ENCODE data around the gene TAF12.
"Not testable (repeated sequence)": the region's sequence is repeated elsewhere in the genome, so short reads cannot be mapped to it uniquely, and the experiment has no call there.

The TAF12 gene, protein sequence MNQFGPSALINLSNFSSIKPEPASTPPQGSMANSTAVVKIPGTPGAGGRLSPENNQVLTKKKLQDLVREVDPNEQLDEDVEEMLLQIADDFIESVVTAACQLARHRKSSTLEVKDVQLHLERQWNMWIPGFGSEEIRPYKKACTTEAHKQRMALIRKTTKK
- total RNA-seq: 13.4 to 31.3 (median 19.5) reads per million in 4 donors

DNA sequence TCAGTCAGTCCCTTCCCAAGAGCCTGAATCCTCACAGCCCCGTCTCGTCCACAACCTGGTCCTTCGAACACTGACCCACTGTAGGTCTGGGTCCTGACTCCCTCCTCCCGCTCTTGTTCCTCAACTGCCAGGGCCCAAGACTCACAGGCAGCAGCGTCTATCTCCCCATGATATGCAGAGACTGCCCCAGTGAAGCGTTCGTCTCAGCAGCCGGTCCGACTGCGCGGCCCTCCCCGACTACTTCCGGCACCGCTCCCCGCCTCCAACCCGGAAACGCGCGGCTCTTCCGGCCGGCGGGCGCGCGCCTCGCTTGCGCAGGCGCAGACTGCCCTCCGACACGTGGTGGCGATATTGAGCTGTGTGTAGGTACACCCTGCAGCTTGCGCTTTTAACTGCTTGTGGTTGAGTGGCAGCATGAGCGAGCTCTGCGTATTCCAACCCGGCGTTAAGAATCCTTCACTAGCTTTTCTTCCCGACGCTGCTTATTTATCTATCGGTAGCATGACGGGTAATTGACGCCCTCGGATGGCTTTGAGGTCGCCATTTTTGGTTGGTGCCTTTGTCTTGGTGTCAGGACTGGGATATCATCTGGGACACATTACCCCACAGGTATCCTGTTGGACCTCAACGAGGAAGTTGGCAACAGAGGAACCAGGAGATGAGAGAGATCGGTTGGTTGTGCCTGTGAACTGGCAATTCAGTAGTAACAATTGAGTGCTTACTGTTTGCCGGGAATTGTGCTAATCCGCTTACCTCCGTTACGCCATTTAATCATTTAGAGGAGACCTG, at the start of gene TAF12:
TAF12 (minus strand) TSS at position 221 of the 789 bp plus-strand sequence. CDS start 20,986 bp downstream, outside the sequence.
- DNase-seq: peak; percentile 82 to 98 (median 88)

DNA sequence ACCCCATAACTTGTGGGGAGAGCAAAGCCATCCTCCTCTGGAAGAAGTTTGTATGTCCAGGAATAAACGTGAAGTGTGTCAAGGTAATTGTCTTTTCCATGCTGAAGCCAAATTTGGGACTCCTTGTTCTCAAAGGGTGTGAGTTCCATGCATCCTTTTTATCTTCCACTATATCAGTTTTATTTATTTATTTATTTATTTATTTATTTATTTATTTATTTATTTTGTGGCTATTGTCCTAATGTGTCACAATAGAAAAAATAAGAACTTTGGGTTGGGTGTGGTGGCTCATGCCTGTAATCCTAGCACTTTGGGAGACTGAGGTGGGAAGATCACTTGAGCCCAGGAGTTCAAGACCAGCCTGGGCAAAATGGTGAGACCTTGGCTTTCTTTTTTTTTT, 48.8 kb upstream of the TAF12 start:
- DNase-seq: not testable (repeated sequence)

DNA sequence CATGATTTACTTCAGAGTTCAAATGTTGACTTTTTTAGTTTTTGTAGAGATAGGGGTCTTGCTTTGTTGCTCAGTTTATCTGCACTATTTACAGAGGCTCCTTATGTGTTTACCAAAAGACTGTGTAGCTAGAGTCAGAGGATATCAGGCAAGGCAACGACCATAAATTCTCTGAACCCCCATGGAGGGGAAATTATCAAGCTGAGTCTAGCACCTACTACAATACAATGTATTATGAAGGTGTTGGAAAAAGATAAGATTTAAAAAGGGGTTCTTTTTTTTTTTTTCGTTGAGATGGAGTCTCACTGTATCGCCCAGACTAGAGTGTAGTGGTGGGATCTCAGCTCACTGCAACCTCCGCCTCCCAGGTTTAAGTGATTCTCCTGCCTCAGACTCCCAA, 42.1 kb upstream of the TAF12 start:
- DNase-seq: no peak

DNA sequence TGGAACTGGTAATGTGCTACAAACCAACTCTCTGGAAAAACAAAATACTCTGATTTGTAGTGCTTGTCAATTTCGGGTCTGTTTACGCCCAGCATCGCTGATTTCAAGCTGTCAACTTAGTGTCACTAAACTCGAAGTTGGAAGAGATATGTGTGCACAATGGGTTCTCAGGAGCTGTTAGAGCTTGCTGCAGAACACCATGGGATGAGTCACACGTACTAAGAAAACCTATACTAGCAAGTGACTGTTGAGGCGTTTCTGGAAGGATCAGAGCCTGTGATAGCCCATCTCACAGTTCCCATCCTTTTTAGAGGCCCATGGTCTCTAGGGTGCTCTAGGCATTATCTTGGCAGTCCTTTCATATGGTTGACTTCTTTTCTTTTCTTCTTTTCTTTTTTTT, 40.0 kb upstream of the TAF12 start:
- DNase-seq: no peak

DNA sequence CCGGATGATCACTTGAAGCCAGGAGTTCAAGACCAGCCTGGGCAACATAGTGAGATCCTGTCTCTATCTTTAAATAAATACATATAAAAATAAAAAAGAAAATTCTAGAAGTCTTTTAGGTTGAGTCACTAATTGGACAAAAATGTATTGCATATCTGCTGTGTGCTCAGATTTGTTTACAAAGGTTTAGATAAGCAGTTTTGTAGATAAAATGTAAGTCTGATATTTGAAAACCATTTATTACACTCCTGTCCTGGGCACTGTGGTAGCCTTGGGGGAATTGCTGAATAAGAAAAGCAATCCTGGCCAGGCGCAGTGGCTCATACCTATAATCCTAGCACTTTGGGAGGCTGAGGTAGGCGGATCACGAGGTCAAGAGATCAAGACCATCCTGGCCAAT, 37.3 kb upstream of the TAF12 start:
- DNase-seq: no peak

DNA sequence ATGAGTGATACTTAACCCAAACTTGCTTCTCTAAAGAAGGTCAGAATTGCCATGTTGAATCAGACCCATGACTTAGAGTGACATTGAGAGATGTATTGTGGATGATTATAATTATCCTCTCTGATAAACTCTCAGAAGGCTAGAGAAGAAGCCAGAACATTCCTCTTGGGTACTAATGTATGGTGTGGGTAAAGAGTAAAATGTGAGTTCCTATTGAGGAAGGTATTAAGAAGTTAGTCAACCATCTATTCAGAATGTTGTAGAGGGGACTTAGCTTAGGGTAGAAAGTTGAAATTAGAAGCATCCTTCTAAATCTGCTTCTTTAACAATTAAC, 33.0 kb upstream of the TAF12 start:
- DNase-seq: no peak

DNA sequence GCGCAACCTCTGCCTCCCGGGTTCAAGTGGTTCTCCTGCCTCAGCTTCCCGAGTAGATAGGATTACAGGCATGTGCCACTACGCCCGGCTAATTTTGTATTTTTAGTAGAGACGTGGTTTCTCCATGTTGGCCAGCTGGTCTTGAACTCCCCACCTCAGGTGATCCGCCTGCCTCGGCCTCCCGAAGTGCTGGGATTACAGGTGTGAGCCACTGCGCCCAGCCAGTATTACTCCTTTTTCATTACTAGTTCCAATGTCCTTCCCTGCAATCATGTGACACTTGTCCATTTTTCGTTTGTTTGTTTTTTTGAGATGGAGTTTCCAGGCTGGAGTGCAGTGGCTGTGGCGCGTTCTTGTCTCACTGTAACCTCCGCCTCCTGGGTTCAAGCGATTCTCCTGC, 30.1 kb upstream of the TAF12 start:
- not testable (repeated sequence) for DNase-seq

DNA sequence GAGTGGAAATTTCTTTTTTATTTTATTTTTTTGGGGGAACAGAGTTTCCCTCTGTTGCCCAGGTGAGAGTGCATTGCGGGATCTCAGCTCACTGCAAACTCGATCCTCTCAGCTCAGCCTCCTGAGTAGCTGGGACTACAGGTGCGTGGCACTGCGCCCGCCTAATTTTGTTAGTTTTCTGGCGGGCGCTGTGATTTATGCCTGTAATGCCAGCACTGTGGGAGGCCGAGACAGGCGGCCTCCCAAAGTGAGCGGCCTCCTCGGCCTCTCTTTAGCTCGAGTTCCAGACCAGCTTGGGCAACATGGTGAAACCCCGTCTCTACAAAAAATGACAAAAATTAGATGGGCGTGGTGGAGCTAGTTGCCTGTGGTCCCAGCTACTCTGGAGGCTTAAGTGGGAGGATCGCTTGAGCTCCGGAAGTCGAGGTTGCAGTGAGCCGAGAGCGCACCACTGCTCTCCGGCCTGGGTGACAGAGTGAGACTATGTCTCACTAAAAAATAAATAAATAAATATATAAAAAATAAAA, 28.4 kb upstream of the TAF12 start:
- no peak for DNase-seq

DNA sequence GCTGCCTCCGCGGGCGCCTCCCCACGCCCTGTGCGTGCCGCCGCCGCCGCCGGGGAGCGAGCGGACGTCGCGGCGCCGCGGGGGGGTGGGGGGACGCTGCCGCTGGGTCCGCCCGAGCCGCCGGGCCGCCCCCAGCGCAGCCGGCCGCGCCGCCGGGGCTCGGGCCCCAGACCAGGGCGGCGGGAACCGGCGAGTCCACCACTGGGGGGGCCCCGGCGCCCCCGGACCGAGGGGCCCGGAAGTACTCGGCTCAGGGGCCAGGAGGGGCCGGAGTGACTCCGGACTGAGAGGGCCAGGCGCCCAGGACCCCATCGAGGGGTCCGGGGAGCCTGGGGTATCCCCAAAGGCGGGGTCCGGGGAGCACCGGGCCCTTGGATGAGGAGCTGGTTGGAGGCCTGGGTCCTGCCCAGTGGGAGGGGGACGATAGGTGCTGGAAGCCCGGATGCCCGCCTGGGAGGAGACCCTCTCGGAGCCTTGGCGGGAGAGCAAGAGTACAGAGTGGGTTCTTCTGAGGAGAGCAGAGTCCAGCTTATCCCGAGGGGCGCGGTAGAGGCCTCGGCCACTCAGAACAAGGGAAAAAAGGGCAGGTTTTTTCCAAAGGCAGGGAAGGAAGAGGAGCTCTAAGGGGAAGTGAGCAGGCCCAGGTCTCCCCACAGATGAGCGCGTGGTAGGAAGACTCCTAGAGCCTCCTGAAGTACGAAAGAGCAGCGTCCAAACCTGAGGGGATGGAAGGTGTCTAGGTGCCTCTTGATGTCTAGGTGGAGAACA, 26.3 kb upstream of the TAF12 start:
- peak in 4 of 5 donors; percentile 8 to 56 (median 27) for DNase-seq

DNA sequence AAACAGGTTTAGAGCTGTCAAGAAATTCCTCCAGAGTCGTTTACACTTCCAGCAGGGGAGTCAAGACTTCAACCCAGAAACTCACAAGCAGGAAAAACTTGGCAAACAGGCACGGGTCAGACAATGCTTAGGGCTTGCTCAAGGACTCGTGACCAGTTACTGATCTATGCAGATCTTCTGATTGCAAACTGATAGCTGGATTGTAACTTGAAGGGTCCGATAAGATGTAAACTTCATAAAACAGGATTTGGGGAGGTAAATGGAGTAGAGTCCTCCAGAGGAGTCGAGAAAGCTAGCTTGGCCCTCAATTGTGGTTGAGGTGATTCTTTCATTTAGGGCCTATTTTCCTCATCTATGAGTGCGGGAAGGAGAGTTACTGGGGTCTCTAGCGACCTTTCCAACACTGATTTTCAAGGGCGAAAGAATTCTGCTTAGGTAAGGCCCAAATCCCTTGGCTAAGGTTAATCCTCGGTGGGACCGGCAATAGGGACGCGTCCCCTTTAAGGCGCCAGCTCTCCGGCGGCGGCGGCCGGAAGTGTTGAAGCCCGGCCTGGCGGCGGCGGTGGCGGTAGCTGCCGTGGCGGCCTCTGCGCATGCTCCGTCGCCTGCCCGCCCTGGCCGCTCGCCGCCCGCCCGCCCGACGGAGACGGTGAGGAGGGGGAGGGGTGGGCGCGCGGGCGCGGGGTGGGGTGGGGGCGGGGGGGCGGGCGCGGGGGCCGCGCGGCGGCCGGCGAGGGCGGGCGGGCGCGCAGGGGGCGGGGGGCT, 25.5 kb upstream of the TAF12 start, which contains the start of gene GMEB1:
GMEB1 (plus strand) TSS at position 594 of the 765 bp plus-strand sequence. CDS start 14,829 bp downstream, outside the sequence.
- peak; percentile 73 to 91 (median 77) for DNase-seq

DNA sequence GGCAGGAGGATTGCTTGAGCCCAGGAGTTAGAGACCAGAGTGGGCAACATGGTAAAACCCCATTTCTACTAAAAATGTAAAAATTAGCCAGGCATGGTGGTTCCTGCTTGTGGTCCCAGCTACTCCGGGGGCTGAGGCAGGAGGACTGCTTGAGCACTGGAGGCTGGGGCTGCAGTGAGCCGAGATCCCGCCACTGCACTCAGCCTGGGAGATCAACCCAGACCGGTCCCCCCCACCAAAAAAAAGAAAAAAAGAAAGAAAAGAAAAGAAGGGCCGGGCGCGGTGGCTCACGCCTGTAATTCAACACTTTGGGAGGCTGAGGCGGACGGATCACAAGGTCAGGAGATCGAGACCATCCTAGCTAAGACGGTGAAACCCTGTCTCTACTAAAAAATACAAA, 23.9 kb upstream of the TAF12 start:
- DNase-seq: no peak

DNA sequence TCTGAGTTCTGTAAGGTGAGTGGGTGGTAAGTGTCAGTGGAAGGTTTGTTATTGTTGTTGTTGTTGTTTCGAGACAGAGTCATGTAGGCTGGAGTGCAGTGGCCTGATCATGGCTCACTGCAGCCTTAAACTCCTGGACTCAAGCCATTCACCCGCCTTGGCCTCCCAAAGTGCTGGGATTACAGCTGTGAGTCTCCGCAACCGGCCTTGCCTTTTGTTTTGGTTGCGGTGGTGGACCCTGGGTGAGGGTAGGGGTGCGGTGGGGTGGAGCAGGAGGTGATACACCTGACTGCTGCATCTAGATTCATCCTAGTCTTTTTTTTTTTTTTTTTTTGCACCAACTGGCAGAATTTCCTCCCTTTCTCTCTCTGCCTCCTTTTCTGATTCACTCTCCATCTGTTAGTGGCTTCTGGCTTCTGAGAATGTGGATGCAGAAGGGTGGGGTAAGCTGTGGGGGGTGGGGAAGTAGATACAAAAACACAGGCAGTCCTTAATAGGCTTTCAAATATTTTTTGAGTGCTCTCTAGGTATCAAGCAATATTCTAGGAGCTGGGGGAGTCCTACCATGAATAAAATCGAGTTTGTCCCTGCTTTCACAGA, 21.1 kb upstream of the TAF12 start:
- no peak for DNase-seq

DNA sequence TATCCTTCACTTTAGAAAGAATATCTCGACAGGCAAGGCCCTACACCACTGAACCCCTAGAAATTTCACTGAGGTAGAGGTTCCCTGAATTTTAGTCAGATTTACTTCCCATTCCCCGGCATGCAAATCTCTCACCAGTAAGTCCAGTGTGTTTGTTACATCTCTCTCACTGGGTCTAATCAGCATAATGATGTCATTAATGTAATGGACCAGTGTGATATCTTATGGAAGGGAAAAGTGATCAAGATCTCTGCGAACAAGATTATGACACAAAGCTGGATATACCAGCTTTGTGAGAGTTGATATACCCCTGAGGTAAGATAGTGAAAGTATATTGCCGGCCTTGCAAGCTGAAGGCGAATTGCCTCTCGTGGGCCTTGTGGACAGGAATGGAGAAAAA, 13.5 kb upstream of the TAF12 start:
- DNase-seq: no peak

DNA sequence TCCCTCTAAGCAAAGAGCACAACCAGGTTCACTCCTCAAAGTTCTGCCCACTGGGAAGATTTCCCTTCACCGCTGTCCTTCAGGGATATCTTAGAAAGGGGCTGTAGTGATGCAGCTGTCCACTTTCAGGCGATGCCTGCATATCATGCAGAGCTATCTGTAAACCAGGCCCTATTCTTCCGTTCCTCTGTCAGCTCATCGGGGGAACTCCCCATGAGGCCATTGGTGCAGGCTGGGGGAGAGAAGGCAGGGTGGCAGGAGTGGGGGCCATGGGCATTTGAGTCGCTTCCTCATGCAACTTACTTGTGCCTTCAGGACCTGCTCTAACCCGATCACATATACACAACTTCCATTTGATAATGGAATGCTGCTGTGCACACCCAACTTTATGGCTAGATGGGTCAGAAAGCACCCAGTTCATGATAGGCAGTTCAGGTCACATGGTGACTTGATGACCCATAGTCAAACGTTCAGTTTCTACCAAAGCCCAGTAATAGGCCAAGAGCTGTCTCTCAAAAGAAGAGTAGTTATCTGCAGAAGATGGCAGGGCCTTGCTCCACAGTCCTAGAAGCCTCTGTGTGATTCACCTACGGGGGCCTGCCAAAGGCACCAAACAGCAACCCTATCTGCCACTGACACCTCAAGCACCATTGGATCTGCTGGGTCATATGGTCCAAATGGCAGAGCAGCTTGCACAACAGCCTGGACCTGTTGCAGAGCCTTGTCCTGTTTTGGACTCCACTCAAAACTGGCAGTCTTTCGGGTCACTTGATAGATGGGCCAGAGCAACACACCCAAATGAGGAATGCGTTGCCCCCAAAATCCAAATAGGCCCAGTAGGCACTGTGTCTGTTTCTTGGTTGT, 12.8 kb upstream of the TAF12 start:
- DNase-seq: not testable (repeated sequence)

DNA sequence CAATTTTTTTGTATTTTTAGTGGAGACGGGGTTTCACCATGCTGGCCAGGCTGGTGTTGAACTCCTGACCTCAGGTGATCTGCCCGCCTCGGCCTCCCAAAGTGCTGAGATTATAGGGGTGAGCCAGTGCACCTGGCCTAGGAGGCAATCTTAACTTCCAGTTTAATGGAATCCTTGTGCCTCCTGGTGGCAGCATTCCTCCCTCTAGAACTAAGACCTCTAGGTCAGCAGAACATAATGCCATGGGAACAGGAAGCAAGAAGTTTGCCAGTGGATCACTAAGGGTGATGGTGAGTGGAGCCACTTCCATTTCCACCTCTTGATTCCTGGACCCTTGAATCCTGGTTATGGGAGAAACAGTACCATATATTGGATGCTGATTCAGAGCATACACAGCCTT, 11.0 kb upstream of the TAF12 start:
- not testable (repeated sequence) for DNase-seq

DNA sequence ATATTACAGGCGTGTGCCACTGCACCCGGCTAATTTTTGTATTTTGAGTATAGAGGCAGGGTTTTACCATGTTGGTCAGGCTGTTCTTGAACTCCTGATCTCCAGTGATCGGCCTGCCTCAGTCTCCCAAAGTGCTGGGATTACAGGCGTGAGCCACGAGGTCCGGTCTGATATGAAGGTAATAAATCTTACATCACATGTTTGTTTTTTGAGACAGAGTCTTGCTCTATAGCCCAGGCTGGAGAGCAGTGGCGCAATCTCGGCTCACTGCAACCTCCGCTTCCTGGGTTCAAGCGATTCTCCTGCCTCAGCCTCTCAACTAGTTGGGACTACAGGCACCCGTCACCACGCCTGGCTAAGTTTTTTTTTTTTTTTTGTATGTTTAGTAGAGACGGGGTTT, 10.2 kb upstream of the TAF12 start:
- DNase-seq: not testable (repeated sequence)

DNA sequence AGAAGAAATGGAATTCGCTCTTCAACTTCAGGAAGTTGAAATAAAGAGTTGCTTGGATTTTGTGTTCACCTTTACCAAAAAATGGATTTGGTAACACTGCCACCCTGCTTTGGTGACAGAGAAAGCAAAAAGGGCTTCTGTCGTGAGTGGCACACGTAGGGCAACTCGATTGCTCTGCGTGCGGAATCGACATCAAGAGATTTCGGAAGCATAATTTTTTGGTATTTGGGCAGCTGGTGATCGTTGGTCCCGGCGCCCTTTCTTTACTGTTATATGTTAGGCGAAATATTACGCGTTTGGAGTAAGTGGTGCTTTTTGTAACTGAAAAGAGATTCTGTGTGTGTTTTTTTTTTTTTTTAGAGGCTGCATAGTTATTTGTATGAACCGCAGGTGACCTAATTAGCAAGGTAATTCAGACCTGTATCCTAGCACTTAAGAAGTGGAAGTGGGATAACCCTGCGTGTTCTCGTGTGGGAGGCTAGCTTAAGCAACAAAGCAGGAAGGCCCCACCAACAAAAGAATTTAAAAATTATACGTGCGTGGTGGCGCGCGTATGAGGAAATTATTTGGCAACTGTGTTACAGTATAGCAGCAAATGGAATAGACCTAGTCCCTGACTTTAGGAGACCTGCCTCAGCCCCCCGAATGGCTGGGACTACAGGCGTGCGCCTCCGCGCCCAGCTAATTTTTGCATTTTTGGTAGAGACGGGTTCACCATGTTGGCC, 5.8 kb upstream of the TAF12 start, which contains the start of gene RNU11:
RNU11 (plus strand) TSS at position 127 of the 725 bp plus-strand sequence.
- DNase-seq: peak; percentile 67 to 97 (median 82)

DNA sequence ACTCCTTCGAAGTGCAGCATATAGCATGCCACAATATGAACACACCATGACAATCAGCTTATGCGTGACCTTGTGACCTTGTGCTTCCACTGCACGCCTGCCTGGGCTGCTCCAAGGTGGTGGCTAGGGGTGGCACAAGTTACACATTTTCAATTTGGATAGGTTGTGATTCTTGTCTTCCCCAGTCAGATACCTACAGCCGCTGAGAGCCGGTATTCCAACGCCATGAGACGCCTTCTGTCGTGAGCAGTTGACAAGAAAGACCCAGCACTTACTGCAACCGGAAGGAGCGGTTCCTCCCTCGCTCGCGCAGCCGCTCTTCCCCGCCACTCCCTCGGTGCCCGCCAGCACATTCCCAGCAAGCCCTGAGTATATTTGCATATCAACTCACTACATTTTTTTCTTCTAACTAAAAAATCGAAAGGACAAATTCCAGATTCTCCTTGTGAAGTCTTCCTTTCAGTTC, 5.2 kb upstream of the TAF12 start:
- peak; percentile 82 to 97 (median 88) for DNase-seq

DNA sequence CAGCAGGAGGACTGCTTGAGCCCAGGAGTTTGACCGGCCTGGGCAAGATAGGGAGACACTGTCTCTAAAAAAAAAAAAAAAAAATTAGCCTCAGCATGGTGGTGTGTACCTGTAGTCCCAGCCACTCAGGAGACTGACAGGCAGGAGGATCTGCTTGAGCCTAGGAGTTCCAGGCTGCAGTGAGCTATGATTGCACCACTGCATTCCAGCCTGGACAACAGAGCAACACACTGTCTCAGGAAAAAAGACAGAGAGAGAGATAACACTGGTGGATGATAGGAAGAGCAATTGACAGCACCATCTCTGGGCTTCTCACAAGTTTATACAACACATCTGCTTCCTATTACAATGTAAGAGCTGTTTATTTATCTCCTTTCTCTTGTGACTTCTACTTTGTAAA, 3.2 kb upstream of the TAF12 start:
- no peak for DNase-seq

DNA sequence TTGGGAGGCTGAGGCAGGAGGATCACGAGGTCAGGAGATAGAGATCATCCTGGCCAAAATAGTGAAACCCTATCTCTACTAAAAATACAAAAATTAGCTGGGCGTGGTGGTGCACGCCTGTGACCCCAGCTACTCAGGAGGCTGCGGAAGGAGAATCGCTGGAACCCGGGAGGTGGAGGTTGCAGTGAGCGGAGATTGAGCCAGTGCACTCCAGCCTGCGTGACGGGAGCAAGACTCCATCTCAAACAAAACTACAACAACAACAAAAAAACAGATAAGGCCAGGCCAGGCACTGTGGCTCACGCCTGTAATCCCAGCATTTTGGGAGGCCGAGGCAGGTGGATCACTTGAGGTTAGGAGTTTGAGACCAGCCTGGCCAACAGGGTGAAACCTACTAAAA, 2.5 kb upstream of the TAF12 start:
- not testable (repeated sequence) for DNase-seq

All from T-helper 1 cell (primary cell).